HT-29 (cell line): Measurements from ENCODE around the gene DNAJC10. TPM values are rescaled to one million over a fixed set of nuclear protein-coding genes. Genes with fewer than 3 reads are reported as not detected.
"Not testable (repeated sequence)": the region's sequence is repeated elsewhere in the genome, so short reads cannot be mapped to it uniquely, and the experiment has no call there.

Experiments used
- DNase-seq: peaks from one replicate; pipeline ENCODE4 v3.0.0-alpha.2; 2015; ENCODE audit warnings: low spot score
- total RNA-seq: library from RNA; depleted of rRNA; stranded (reverse); fragments of >200 nt; shearing (Covaris generic); gene quantifications from 2 replicates; pipeline ENCODE4 v1.2.3, GENCODE V29; 2014; rRNA removed

The DNAJC10 gene
- total RNA-seq, result 52.5 and 65.2 TPM in 2 replicates

GRCh38 chr2:182715892-182716649, at the start of gene DNAJC10:
Gene DNAJC10, plus strand, starts transcription at chr2:182716257. Its CDS starts 1,830 bp downstream, at chr2:182718087.
- peak; percentile 88 for DNase-seq

GRCh38 chr2:182666674-182667314, 49.3 kb upstream of the DNAJC10 start:
- DNase-seq, result peak; percentile 50

GRCh38 chr2:182667315-182667695, 48.8 kb upstream of the DNAJC10 start:
- no peak for DNase-seq

- DNase-seq, result peak; percentile 58
These were observed 47.4 kb upstream of the DNAJC10 start for GRCh38 chr2:182668671-182669070.

- no peak for DNase-seq
These were observed 43.4 kb upstream of the DNAJC10 start for GRCh38 chr2:182672466-182673165.

- no peak for DNase-seq
These were observed 35.2 kb upstream of the DNAJC10 start for GRCh38 chr2:182680837-182681236.

GRCh38 chr2:182682210-182682609, 33.8 kb upstream of the DNAJC10 start:
- no peak for DNase-seq

- DNase-seq, result no peak
These were observed 30.5 kb upstream of the DNAJC10 start for GRCh38 chr2:182685559-182685958.

GRCh38 chr2:182686763-182687162, 29.3 kb upstream of the DNAJC10 start:
- not testable (repeated sequence) for DNase-seq

GRCh38 chr2:182694189-182694588, 21.9 kb upstream of the DNAJC10 start:
- DNase-seq, result no peak

- DNase-seq, result no peak
These were observed 20.3 kb upstream of the DNAJC10 start for GRCh38 chr2:182695776-182696175.

- DNase-seq, result no peak
These were observed 17.4 kb upstream of the DNAJC10 start for GRCh38 chr2:182698671-182699070.

GRCh38 chr2:182705761-182706160, 10.3 kb upstream of the DNAJC10 start:
- DNase-seq, result no peak

- DNase-seq, result no peak
These were observed 9.3 kb upstream of the DNAJC10 start for GRCh38 chr2:182706751-182707150.

GRCh38 chr2:182713601-182714000, 2.5 kb upstream of the DNAJC10 start:
- DNase-seq, result no peak

GRCh38 chr2:182715121-182715891, 751 bp upstream of the DNAJC10 start:
- DNase-seq, result peak; percentile 68

- DNase-seq, result no peak
These were observed 558 bp downstream of the DNAJC10 start for GRCh38 chr2:182716650-182716979.

- DNase-seq, result peak; percentile 40
These were observed 1.4 kb downstream of the DNAJC10 start for GRCh38 chr2:182717416-182717815.

GRCh38 chr2:182717816-182718215, 1.8 kb downstream of the DNAJC10 start:
- no peak for DNase-seq

- no peak for DNase-seq
These were observed 2.4 kb downstream of the DNAJC10 start for GRCh38 chr2:182718459-182718858.

- DNase-seq, result not testable (repeated sequence)
These were observed 3.1 kb downstream of the DNAJC10 start for GRCh38 chr2:182719116-182719515.

GRCh38 chr2:182724656-182725055, 8.6 kb downstream of the DNAJC10 start:
- no peak for DNase-seq
